IMR-90 (cell line): ENCODE data around the gene SH3RF2. TPM values are rescaled to one million over a fixed set of nuclear protein-coding genes. Genes with fewer than 3 reads are reported as not detected.
"Not testable (repeated sequence)": the region's sequence is repeated elsewhere in the genome, so short reads cannot be mapped to it uniquely, and the experiment has no call there.

Experiments used
- ATAC-seq: fragments of 200-7000 bp; cut with Tn5 transposase; 2 replicates; pipeline ENCODE4 v1.9.1; 2020; ENCODE audit warnings: low read depth, mild to moderate bottlenecking, moderate library complexity
- BruUV-seq: library from RNA; stranded (reverse); fragments of 400-500 nt; replicated peaks from 2 replicates; lab custom pipeline; 2021; lab: Mats Ljungman, UMichigan
- CTCF ChIA-PET: fragments of 300-600 bp; formaldehyde crosslinking; extraction: SDS; loops from one replicate; lab custom pipeline; 2021; ENCODE audit warnings: antibody characterized with exemption; lab: Yijun Ruan, JAX
- POLR2A ChIA-PET: fragments of 300-600 bp; sonication (Branson Sonifier 250); formaldehyde crosslinking; loops from one replicate; lab custom pipeline; 2022; ENCODE audit warnings: antibody characterized with exemption; ENCODE audit not compliant: unreplicated experiment; lab: Charles Lee
- DNase-seq: peaks from one replicate; pipeline ENCODE4 v3.0.0; 2013
- H2AFZ ChIP-seq: replicated peaks from 2 replicates; pipeline ENCODE3; 2013; ENCODE audit warnings: low read length, mild to moderate bottlenecking; ENCODE audit not compliant: poor library complexity
- H2AK5ac ChIP-seq: 2 replicates; pipeline ENCODE4 v1.6.1; 2013; ENCODE audit warnings: low read depth, low read length, inconsistent platforms
- H2AK9ac ChIP-seq: replicated peaks from 2 replicates; pipeline ENCODE3; 2013; ENCODE audit warnings: mild to moderate bottlenecking, low read depth, low read length, moderate library complexity; ENCODE audit not compliant: poor library complexity
- H2BK120ac ChIP-seq: 2 replicates; pipeline ENCODE4 v1.6.1; 2013; ENCODE audit warnings: low read depth, low read length, inconsistent platforms
- H2BK15ac ChIP-seq: 3 replicates; pipeline ENCODE4 v1.6.1; 2013; ENCODE audit warnings: low read depth, low read length, inconsistent platforms
- H2BK20ac ChIP-seq: 2 replicates; pipeline ENCODE4 v1.6.1; 2013; ENCODE audit warnings: low read depth, mild to moderate bottlenecking, inconsistent platforms, low read length, moderate library complexity
- H2BK5ac ChIP-seq: 2 replicates; pipeline ENCODE4 v1.6.1; 2013; ENCODE audit warnings: mild to moderate bottlenecking, low read depth, low read length, inconsistent platforms; ENCODE audit not compliant: poor library complexity, severe bottlenecking
- H3K14ac ChIP-seq: replicated peaks from 2 replicates; pipeline ENCODE4 v1.6.1; 2013; ENCODE audit warnings: low read depth, low read length, inconsistent platforms
- H3K18ac ChIP-seq: 2 replicates; pipeline ENCODE4 v1.6.1; 2013; ENCODE audit warnings: low read depth, low read length, control low read depth
- H3K23ac ChIP-seq: 2 replicates; pipeline ENCODE4 v1.6.1; 2013; ENCODE audit warnings: low read depth, low read length, inconsistent platforms
- H3K27ac ChIP-seq: 2 replicates; pipeline ENCODE4 v1.5.1; 2013; ENCODE audit warnings: mild to moderate bottlenecking, control low read depth, low read length; ENCODE audit not compliant: insufficient read depth
- H3K27me3 ChIP-seq: 2 replicates; pipeline ENCODE4 v1.6.1; 2013; ENCODE audit warnings: low read length; ENCODE audit not compliant: control insufficient read depth, insufficient read depth
- H3K36me3 ChIP-seq: 2 replicates; pipeline ENCODE4 v1.6.1; 2013; ENCODE audit warnings: low read length, mixed read lengths; ENCODE audit not compliant: control insufficient read depth, insufficient read depth
- H3K4ac ChIP-seq: 2 replicates; pipeline ENCODE4 v1.6.1; 2013; ENCODE audit warnings: low read depth, low read length, inconsistent platforms
- H3K4me1 ChIP-seq: 2 replicates; pipeline ENCODE4 v1.6.1; 2013; ENCODE audit warnings: low read length, mixed read lengths; ENCODE audit not compliant: control insufficient read depth, insufficient read depth
- H3K4me2 ChIP-seq: 2 replicates; pipeline ENCODE4 v1.6.1; 2013; ENCODE audit warnings: low read depth, mild to moderate bottlenecking, control low read depth, low read length, moderate library complexity
- H3K4me3 ChIP-seq: 2 replicates; pipeline ENCODE4 v1.5.1; 2013; ENCODE audit warnings: low read depth, mild to moderate bottlenecking, control low read depth, low read length, moderate library complexity; ENCODE audit not compliant: insufficient read depth
- H3K56ac ChIP-seq: 2 replicates; pipeline ENCODE4 v1.6.1; 2013; ENCODE audit warnings: low read length, inconsistent platforms; ENCODE audit not compliant: insufficient read depth; ENCODE audit errors: extremely low read depth
- H3K79me1 ChIP-seq, 2 experiments: 2 replicates each; pipeline ENCODE4 v1.6.1; 2013; ENCODE audit warnings: low read length in 2 of 2, inconsistent platforms in 1 of 2, low read depth in 1 of 2
- H3K9ac ChIP-seq: 2 replicates; pipeline ENCODE4 v1.6.1; 2013; ENCODE audit warnings: low read depth, low read length, control low read depth
- H3K9me1 ChIP-seq: 2 replicates; pipeline ENCODE4 v1.6.1; 2013; ENCODE audit warnings: low read length, inconsistent platforms; ENCODE audit not compliant: insufficient read depth
- H3K9me3 ChIP-seq: 2 replicates; pipeline ENCODE4 v1.6.1; 2013; ENCODE audit warnings: low read length; ENCODE audit not compliant: control insufficient read depth, insufficient read depth
- H4K20me1 ChIP-seq: 2 replicates; pipeline ENCODE4 v1.6.1; 2013; ENCODE audit warnings: low read length, inconsistent platforms; ENCODE audit not compliant: insufficient read depth
- H4K5ac ChIP-seq: 2 replicates; pipeline ENCODE4 v1.6.1; 2013; ENCODE audit warnings: mild to moderate bottlenecking, low read depth, low read length, control low read depth
- H4K8ac ChIP-seq, 2 experiments: 2 replicates each; pipeline ENCODE4 v1.6.1; 2013; ENCODE audit warnings: low read depth in 2 of 2, low read length in 2 of 2, control low read depth in 1 of 2, inconsistent platforms in 1 of 2
- H4K91ac ChIP-seq: 2 replicates; pipeline ENCODE4 v1.6.1; 2013; ENCODE audit warnings: low read depth, low read length, inconsistent platforms; ENCODE audit not compliant: insufficient read depth
- CEBPB ChIP-seq: IDR thresholded peaks from 2 replicates; pipeline ENCODE4 v1.6.1; 2012; ENCODE audit warnings: low read depth, low read length, improper control_type of control experiment
- WGBS, 2 experiments: methylation state at CpG; one replicate each; pipeline versions ENCODE4 v1.1.5 to v1.1.7; 2013; ENCODE audit warnings: missing lambda C conversion rate in 2 of 2; ENCODE audit not compliant: insufficient read length in 1 of 2; ENCODE audit errors: extremely low coverage in 2 of 2; 5-methylcytosine and 5-hydroxymethylcytosine counted together
- dilution Hi-C: fragments of 300-500 bp; cut with HindIII; formaldehyde crosslinking; loops from one replicate; pipeline ENCODE4 v1.14.3; 2018; ENCODE audit warnings: low sequenced_read_pairs; ENCODE audit not compliant: unreplicated experiment
- in situ Hi-C: fragments of 300-500 bp; cut with MboI; formaldehyde crosslinking; loops from 3 replicates; pipeline ENCODE4 v1.14.3; 2019; ENCODE audit warnings: low sequenced_read_pairs, inconsistent platforms, mixed read lengths
- intact Hi-C: fragments of 100-400 bp; cut with micrococcal nuclease; formaldehyde crosslinking; loops from 2 replicates; pipeline ENCODE4 v1.10.0; 2022
- polyA plus RNA-seq, 3 experiments: library from polyadenylated mRNA; depleted of rRNA; stranded (reverse); fragments of >200 nt; gene quantifications; 2 replicates each; pipeline ENCODE4 v1.2.3, GENCODE V29; 2012; ENCODE audit warnings: low replicate concordance in 1 of 3
- total RNA-seq: library from RNA; depleted of rRNA; stranded (reverse); fragments of >200 nt; gene quantifications from 2 replicates; pipeline ENCODE4 v1.2.3, GENCODE V29; 2012

SH3RF2 gene
- total and polyA plus RNA-seq, 2 of the 4 experiments (the other 2 are of a cell fraction) = 1.3 to 1.7 TPM

DNA sequence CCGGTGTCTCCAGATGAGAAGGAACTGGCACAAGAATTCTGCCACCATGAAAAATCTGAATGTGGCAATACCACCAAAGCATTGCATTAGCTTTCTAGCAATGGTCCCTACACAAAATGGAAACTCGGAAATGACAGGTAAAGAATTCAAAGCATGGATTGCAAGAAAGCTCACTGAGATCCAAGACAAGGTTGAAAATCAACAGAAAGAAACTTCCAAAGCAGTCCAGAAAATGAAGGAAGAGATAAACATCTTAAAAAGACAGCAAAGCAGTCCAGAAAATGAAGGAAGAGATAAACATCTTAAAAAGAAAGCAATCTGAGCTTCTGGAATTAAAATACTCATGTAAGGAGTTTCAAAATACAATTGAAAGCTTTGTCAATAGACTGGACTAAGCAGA is 46.8 kb upstream of the SH3RF2 start:
- Histone ChIP-seq H3K4me3 (no peak overlapping the region), H4K91ac (no peak overlapping the region), H3K14ac (no peak overlapping the region), H2BK120ac (no peak overlapping the region), H2BK5ac (no peak overlapping the region), H3K79me1 (no peaks in the 10 kb centered on the region), H2BK15ac (no peak overlapping the region), H3K4me2 (no peak overlapping the region), H4K8ac (no peak overlapping the region), H3K36me3 (no peaks in the 10 kb centered on the region), H3K27ac (no peak overlapping the region), H3K9me3 (no peaks in the 10 kb centered on the region), H2AFZ (no peak overlapping the region), H2AK5ac (no peak overlapping the region), H2BK20ac (no peak overlapping the region), H3K23ac (no peak overlapping the region), H4K20me1 (no peaks in the 10 kb centered on the region), H3K27me3 (peaks cover 5% of the 10 kb centered on the region), H4K5ac (no peak overlapping the region), H3K56ac (no peak overlapping the region), H3K9me1 (no peaks in the 10 kb centered on the region; the same call in 1 of the 2 replicates), H2AK9ac (no peak overlapping the region), H3K4ac (no peak overlapping the region), H3K18ac (no peak overlapping the region), H3K9ac (no peak overlapping the region), H3K4me1 (no peaks in the 10 kb centered on the region)
- in situ Hi-C loops = no loop called here
- ChIA-PET POLR2A (no interaction called here), CTCF (interaction anchor here (1.6 kb wide), 1 partner anchor 19 kb away, joined by 4 read pairs; no protein-coding TSS in a partner anchor)
- no TSS peak for BruUV-seq
- ATAC-seq = no peak
- TF ChIP-seq CEBPB = no peak
- intact Hi-C loops = loop anchor here (2.0 to 5.0 kb wide), 2 partner anchors 52 to 1687 kb away; partner anchors contain the start of gene PRELID2
- dilution Hi-C loops = no loop called here
- WGBS, 2 experiments = no CpG with 5 or more reads among the region's 2 CpGs
- no peak for DNase-seq

DNA sequence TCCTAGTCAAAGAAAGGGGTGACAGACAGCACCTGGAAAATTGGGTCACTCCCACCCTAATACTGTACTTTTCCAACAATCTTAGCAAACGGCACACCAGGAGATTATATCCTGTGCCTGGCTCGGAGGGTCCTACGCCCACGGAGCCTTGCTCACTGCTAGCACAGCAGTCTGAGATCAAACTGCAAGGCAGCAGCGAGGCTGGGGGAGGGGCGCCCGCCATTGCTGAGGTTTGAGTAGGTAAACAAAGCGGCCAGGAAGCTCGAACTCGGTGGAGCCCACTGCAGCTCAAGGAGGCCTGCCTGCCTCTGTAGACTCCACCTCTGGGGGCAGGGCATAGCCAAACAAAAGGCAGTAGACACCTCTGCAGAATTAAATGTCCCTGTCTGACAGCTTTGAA is 45.0 kb upstream of the SH3RF2 start:
- H2BK120ac ChIP-seq, H3K4me1 ChIP-seq, H3K27ac ChIP-seq, in situ Hi-C loops, H3K36me3 ChIP-seq, H2AK9ac ChIP-seq, H4K91ac ChIP-seq, H2BK5ac ChIP-seq, H2BK20ac ChIP-seq, H3K9ac ChIP-seq, ATAC-seq, DNase-seq, H3K56ac ChIP-seq, H2BK15ac ChIP-seq, H3K14ac ChIP-seq, POLR2A ChIA-PET, H3K4me3 ChIP-seq, CTCF ChIA-PET, H4K20me1 ChIP-seq, dilution Hi-C loops, H3K4me2 ChIP-seq, H3K27me3 ChIP-seq, H3K9me1 ChIP-seq, H3K79me1 ChIP-seq, H3K9me3 ChIP-seq, H3K23ac ChIP-seq, H4K5ac ChIP-seq, H2AFZ ChIP-seq, H2AK5ac ChIP-seq, H4K8ac ChIP-seq, H3K18ac ChIP-seq, BruUV-seq, H3K4ac ChIP-seq, intact Hi-C loops: not testable (repeated sequence)
- WGBS, 2 experiments = no CpG with 5 or more reads among the region's 10 CpGs
